Sigmoid colon (tissue), 4 donors: ENCODE data around the gene GAGE13.

Experiments
- EP300 ChIP-seq, 4 donors: sonication (generic); formaldehyde crosslinking; IDR thresholded peaks; one replicate each; pipeline ENCODE4 v1.6.1; 2017; ENCODE audit warnings: antibody characterized with exemption in 4 of 4
- POLR2A ChIP-seq, 2 donors: fragments of 450-650 bp; IDR thresholded peaks; one replicate each; pipeline ENCODE4 v1.6.1; 2016; ENCODE audit warnings: antibody characterized with exemption in 2 of 2, mild to moderate bottlenecking in 2 of 2, moderate library complexity in 2 of 2
- TF ChIP-seq, protein P1 (sequence below), 4 experiments: fragments of 450-650 bp in 3 of 4; fragments of 200-600 bp in 1 of 4; IDR thresholded peaks; one replicate each; pipeline ENCODE4 v1.5.1; 2016 to 2019; ENCODE audit warnings: antibody characterized with exemption in 4 of 4, mild to moderate bottlenecking in 3 of 4, moderate library complexity in 2 of 4

DNA sequence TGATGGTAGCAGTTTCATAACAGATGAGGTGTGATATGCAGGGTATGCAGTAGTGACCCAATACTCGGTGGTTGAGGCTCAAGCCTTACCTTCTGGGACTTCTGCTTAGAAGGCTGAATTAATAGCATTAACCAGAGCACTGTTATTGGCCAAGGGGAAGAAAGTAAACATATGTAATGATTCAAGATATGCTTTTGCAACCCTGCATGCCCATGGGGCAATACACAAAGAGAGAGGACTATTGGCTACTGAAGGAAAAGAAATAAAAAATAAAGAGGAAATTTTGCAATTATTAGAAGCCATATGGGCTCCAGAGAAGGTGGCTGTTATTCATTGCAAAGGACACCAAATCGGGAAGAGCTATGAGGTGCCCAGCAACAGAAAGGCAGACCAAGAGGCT, 19.2 kb upstream of the GAGE13 start:
- TF ChIP-seq, protein P1, sequence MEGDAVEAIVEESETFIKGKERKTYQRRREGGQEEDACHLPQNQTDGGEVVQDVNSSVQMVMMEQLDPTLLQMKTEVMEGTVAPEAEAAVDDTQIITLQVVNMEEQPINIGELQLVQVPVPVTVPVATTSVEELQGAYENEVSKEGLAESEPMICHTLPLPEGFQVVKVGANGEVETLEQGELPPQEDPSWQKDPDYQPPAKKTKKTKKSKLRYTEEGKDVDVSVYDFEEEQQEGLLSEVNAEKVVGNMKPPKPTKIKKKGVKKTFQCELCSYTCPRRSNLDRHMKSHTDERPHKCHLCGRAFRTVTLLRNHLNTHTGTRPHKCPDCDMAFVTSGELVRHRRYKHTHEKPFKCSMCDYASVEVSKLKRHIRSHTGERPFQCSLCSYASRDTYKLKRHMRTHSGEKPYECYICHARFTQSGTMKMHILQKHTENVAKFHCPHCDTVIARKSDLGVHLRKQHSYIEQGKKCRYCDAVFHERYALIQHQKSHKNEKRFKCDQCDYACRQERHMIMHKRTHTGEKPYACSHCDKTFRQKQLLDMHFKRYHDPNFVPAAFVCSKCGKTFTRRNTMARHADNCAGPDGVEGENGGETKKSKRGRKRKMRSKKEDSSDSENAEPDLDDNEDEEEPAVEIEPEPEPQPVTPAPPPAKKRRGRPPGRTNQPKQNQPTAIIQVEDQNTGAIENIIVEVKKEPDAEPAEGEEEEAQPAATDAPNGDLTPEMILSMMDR (IDR thresholded peaks at IDR 0.05): no peak
- TF ChIP-seq POLR2A (IDR thresholded peaks at IDR 0.05) (no peak), EP300 (IDR thresholded peaks at IDR 0.05) (no peak)
